Naive thymus-derived CD4-positive, alpha-beta T cell (primary cell): ENCODE measurements around the gene PSKH1. TPM values are rescaled to one million over a fixed set of nuclear protein-coding genes. Genes with fewer than 3 reads are reported as not detected.

Source experiments
- ATAC-seq: fragments of 150-1000 bp; cut with Tn5 transposase; 2 replicates; pipeline ENCODE4 v1.10.0; 2021; ENCODE audit warnings: mild to moderate bottlenecking, moderate library complexity
- CTCF ChIA-PET: fragments of 350-600 bp; sonication (Branson Sonifier 250); formaldehyde crosslinking; loops from one replicate; lab custom pipeline; 2021; ENCODE audit warnings: antibody characterized with exemption; lab: Charles Lee
- POLR2A ChIA-PET: fragments of 350-600 bp; sonication (Branson Sonifier 250); formaldehyde crosslinking; loops from one replicate; lab custom pipeline; 2021; ENCODE audit warnings: antibody characterized with exemption, inconsistent platforms; lab: Charles Lee
- DNase-seq, 9 donors: peaks; one replicate each; pipeline versions ENCODE4 v3.0.0 to v3.0.0-alpha.2; 2020 to 2022; ENCODE audit warnings: mixed read lengths in 1 of 9
- H3K27ac ChIP-seq: one replicate; pipeline ENCODE4 v1.7.0; 2013; ENCODE audit warnings: mild to moderate bottlenecking, low read depth, low read length, moderate library complexity
- H3K27me3 ChIP-seq, 2 donors: one replicate each; pipeline ENCODE4 v1.7.0; 2013; ENCODE audit warnings: low read length in 2 of 2, mild to moderate bottlenecking in 2 of 2, moderate library complexity in 2 of 2; ENCODE audit not compliant: control insufficient read depth in 2 of 2, insufficient read depth in 2 of 2
- H3K36me3 ChIP-seq, 3 experiments: 1 replicate in 2 of 3; 2 replicates in 1 of 3; pipeline ENCODE4 v1.7.0; 2013; ENCODE audit warnings: low read length in 3 of 3, mild to moderate bottlenecking in 3 of 3, moderate library complexity in 1 of 3; ENCODE audit not compliant: insufficient read depth in 3 of 3, control insufficient read depth in 2 of 3
- H3K4me1 ChIP-seq, 2 donors: one replicate each; pipeline ENCODE4 v1.7.0; 2013; ENCODE audit warnings: low read length in 2 of 2, mild to moderate bottlenecking in 2 of 2, moderate library complexity in 1 of 2; ENCODE audit not compliant: control insufficient read depth in 2 of 2, insufficient read depth in 2 of 2
- H3K4me3 ChIP-seq: 2 replicates; pipeline ENCODE4 v1.7.0; 2013; ENCODE audit warnings: mild to moderate bottlenecking, low read length
- H3K9me3 ChIP-seq, 3 experiments: 1 replicate in 2 of 3; 2 replicates in 1 of 3; pipeline ENCODE4 v1.7.0; 2013; ENCODE audit warnings: low read length in 3 of 3; ENCODE audit not compliant: control insufficient read depth in 2 of 3
- H3K27ac Mint-ChIP-seq, 9 donors: one replicate each; pipeline ENCODE4 v1.8.0; 2020 to 2022; ENCODE audit warnings: mixed read lengths in 9 of 9, mild to moderate bottlenecking in 8 of 9, moderate library complexity in 5 of 9, inconsistent platforms in 2 of 9
- H3K27me3 Mint-ChIP-seq, 5 donors: one replicate each; pipeline ENCODE4 v1.8.0; 2021 to 2022; ENCODE audit warnings: mixed read lengths in 5 of 5, mild to moderate bottlenecking in 1 of 5
- H3K36me3 Mint-ChIP-seq, 5 donors: one replicate each; pipeline ENCODE4 v1.8.0; 2020 to 2022; ENCODE audit warnings: mixed read lengths in 5 of 5, mild to moderate bottlenecking in 3 of 5, inconsistent platforms in 1 of 5
- H3K4me1 Mint-ChIP-seq, 7 donors: one replicate each; pipeline ENCODE4 v1.8.0; 2020 to 2022; ENCODE audit warnings: mixed read lengths in 7 of 7, mild to moderate bottlenecking in 3 of 7, inconsistent platforms in 1 of 7
- H3K4me3 Mint-ChIP-seq, 10 donors: one replicate each; pipeline ENCODE4 v1.8.0; 2020 to 2022; ENCODE audit warnings: mild to moderate bottlenecking in 10 of 10, mixed read lengths in 10 of 10, moderate library complexity in 6 of 10, inconsistent platforms in 2 of 10
- H3K9me3 Mint-ChIP-seq, 11 donors: one replicate each; pipeline ENCODE4 v1.8.0; 2020 to 2022; ENCODE audit warnings: mixed read lengths in 11 of 11, mild to moderate bottlenecking in 4 of 11, inconsistent platforms in 1 of 11, moderate library complexity in 1 of 11
- intact Hi-C, 2 donors: fragments of 100-400 bp; cut with micrococcal nuclease; formaldehyde crosslinking; loops; one replicate each; pipeline ENCODE4 v1.15.1; 2023
- polyA plus RNA-seq, 2 donors: library from polyadenylated mRNA; unstranded; fragments of 300-500 nt; fragmentation: Illumina TruSeq; gene quantifications; one replicate each; pipeline ENCODE4 v1.2.3, GENCODE V29; 2021
- total RNA-seq, 6 experiments: library from RNA in 5 of 6; stranded (reverse) in 5 of 6; gene quantifications; 1 replicate in 5 of 6; 2 replicates in 1 of 6; pipeline ENCODE4 v1.2.3 and lab custom pipeline; 2021 to 2026

The PSKH1 gene
- total and polyA plus RNA-seq, 7 experiments from 2014 or later, result 18.0 to 34.0 (median 23.3) TPM

GRCh38 chr16:67877064-67877463, 16.0 kb upstream of the PSKH1 start:
- H3K9me3 ChIP-seq, result no peaks in the 10 kb centered on the region
- no peak for ATAC-seq
- Mint-ChIP-seq H3K27me3 (no peaks in the 10 kb centered on the region), H3K27ac (no peak overlapping the region), H3K4me1 (peaks cover 25 to 39% (median 35%) of the 10 kb centered on the region in 7 donors), H3K4me3 (no peak overlapping the region), H3K9me3 (no peaks in the 10 kb centered on the region), H3K36me3 (peaks cover 0 to 52% (median 0%) of the 10 kb centered on the region in 5 donors)
- POLR2A ChIA-PET, result interaction anchor here (0.6 to 1.4 kb wide), 3 partner anchors 14 to 208 kb away, joined by 3 read pairs; partner anchors contain the start of gene NFATC3
- peaks cover 19 to 29% of the 10 kb centered on the region in 2 donors for H3K4me1 ChIP-seq
- H3K4me3 ChIP-seq, result no peak overlapping the region
- intact Hi-C loops, result no loop called here
- no peak for DNase-seq
- CTCF ChIA-PET, result no interaction called here
- peaks cover 22 to 73% (median 43%) of the 10 kb centered on the region in 3 experiments for H3K36me3 ChIP-seq
- H3K27me3 ChIP-seq, result no peaks in the 10 kb centered on the region
- no peak overlapping the region for H3K27ac ChIP-seq

DNA sequence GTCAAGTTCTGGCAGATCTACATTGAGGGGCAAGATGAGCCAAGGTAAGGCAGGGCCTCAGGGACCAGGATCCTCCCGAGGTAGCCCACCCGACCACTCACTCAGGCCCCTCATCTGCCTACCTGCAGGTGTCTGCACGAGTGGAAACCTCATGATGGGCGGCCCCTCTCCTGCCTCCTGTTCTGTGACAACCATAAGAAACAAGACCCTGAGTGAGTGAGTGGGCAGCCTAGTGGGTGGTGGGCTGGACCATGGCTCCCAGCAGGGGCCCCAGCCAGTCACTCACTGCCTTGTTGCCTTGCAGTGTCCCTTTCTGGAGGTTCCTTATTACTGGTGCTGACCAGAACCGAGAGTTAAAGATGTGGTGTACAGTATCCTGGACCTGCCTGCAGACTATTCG, 14.8 kb upstream of the PSKH1 start:
- H3K9me3 Mint-ChIP-seq, result no peaks in the 10 kb centered on the region
- ChIA-PET POLR2A (interaction anchor here (1.4 kb wide), 2 partner anchors 10 to 207 kb away, joined by 3 to 4 read pairs; partner anchors contain the start of gene NFATC3), CTCF (interaction anchor here (1.3 kb wide), 1 partner anchor 163 kb away, joined by 4 read pairs; no protein-coding TSS in a partner anchor)
- Histone ChIP-seq H3K9me3 (no peaks in the 10 kb centered on the region), H3K4me3 (no peak overlapping the region), H3K4me1 (peaks cover 15 to 23% of the 10 kb centered on the region in 2 donors), H3K36me3 (peaks cover 22 to 82% (median 47%) of the 10 kb centered on the region in 3 experiments), H3K27ac (no peak overlapping the region), H3K27me3 (no peaks in the 10 kb centered on the region)
- intact Hi-C loops, result no loop called here
- DNase-seq, result no peak
- no peak for ATAC-seq
- H3K4me3 Mint-ChIP-seq, result no peak overlapping the region
- H3K36me3 Mint-ChIP-seq, result peaks cover 0 to 55% (median 3%) of the 10 kb centered on the region in 5 donors
- peaks cover 26 to 32% (median 29%) of the 10 kb centered on the region in 7 donors for H3K4me1 Mint-ChIP-seq
- no peak overlapping the region for H3K27ac Mint-ChIP-seq
- H3K27me3 Mint-ChIP-seq, result no peaks in the 10 kb centered on the region

DNA sequence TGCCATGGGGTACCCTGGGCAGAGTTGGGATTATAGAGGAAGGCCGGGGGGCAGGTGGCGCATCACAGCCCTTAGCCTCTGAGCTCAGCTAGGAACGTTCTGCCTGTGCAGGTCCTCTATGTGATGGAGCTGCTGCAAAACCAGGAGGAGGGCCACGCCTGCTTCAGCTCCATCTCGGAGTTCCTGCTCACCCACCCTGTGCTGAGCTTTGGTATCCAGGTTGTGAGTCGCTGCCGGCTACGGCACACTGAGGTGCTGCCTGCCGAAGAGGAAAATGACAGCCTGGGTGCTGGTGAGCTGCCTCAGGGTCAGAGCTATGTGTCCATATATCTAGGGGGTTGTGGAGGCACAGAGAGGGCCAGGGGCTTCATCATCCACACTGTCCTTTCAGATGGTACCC, 14.2 kb upstream of the PSKH1 start:
- CTCF ChIA-PET, result interaction anchor here (1.3 kb wide), 1 partner anchor 162 kb away, joined by 4 read pairs; no protein-coding TSS in a partner anchor
- Histone ChIP-seq H3K4me1 (peaks cover 11 to 22% of the 10 kb centered on the region in 2 donors), H3K4me3 (no peak overlapping the region), H3K9me3 (no peaks in the 10 kb centered on the region), H3K27me3 (no peaks in the 10 kb centered on the region), H3K27ac (no peak overlapping the region), H3K36me3 (peaks cover 22 to 85% (median 48%) of the 10 kb centered on the region in 3 experiments)
- intact Hi-C loops, result no loop called here
- ATAC-seq (no peak), DNase-seq (no peak)
- H3K27ac Mint-ChIP-seq, result peak overlapping the region in 1 of 9 donors; percentile 29
- H3K36me3 Mint-ChIP-seq, result peaks cover 0 to 58% (median 8%) of the 10 kb centered on the region in 5 donors
- POLR2A ChIA-PET, result interaction anchor here (1.4 kb wide), 2 partner anchors 9 to 206 kb away, joined by 3 to 4 read pairs; partner anchors contain the start of gene NFATC3
- no peaks in the 10 kb centered on the region for H3K9me3 Mint-ChIP-seq
- no peak overlapping the region for H3K4me3 Mint-ChIP-seq
- no peaks in the 10 kb centered on the region for H3K27me3 Mint-ChIP-seq
- H3K4me1 Mint-ChIP-seq, result peaks cover 24 to 29% (median 26%) of the 10 kb centered on the region in 7 donors

DNA sequence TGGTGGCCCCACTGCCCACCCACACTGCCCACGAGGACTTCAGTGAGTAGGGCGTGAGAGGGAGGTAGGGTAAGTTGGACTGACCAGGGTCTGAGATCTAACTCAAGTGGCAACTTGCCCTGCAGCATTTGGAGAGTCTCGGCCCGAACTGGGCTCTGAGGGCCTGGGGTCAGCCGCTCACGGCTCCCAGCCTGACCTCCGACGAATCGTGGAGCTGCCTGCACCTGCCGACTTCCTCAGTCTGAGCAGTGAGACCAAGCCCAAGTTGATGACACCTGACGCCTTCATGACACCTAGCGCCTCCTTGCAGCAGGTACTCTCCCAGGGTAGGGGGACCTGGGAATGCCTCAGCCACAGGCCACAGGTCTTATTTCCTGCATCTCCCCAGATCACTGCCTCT, 13.6 kb upstream of the PSKH1 start:
- Mint-ChIP-seq H3K27ac (no peak overlapping the region), H3K4me1 (peaks cover 18 to 22% (median 21%) of the 10 kb centered on the region in 7 donors), H3K36me3 (peaks cover 0 to 61% (median 8%) of the 10 kb centered on the region in 5 donors), H3K9me3 (peaks cover 0 to 1% (median 0%) of the 10 kb centered on the region in 11 donors), H3K4me3 (no peak overlapping the region), H3K27me3 (no peaks in the 10 kb centered on the region)
- ChIA-PET POLR2A (interaction anchor here (1.4 kb wide), 1 partner anchor 9 kb away, joined by 4 read pairs; no protein-coding TSS in a partner anchor), CTCF (interaction anchor here (1.3 kb wide), 1 partner anchor 161 kb away, joined by 4 read pairs; no protein-coding TSS in a partner anchor)
- peaks cover 5 to 16% of the 10 kb centered on the region in 2 donors for H3K4me1 ChIP-seq
- no peaks in the 10 kb centered on the region for H3K27me3 ChIP-seq
- ATAC-seq, result no peak
- intact Hi-C loops, result no loop called here
- H3K9me3 ChIP-seq, result no peaks in the 10 kb centered on the region
- H3K27ac ChIP-seq, result no peak overlapping the region
- H3K4me3 ChIP-seq, result no peak overlapping the region
- no peak for DNase-seq
- H3K36me3 ChIP-seq, result peaks cover 22 to 92% (median 53%) of the 10 kb centered on the region in 3 experiments

DNA sequence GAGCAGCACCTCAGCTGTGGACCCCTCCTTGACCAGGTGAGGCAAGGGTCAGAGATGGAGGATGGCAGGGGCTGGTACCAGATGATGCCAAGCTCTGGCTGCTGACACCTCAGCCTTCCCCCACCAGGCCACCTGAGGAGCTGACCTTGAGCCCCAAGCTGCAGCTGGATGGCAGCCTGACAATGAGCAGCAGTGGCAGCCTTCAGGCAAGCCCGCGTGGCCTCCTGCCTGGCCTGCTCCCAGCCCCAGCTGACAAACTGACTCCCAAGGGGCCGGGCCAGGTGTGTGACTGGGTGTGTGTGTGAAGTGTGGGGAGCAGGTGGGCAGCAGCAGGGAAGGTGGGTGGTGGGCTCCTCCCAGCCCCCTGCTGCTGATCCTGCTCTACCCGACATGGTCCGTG, 13.1 kb upstream of the PSKH1 start:
- Histone ChIP-seq H3K27me3 (no peaks in the 10 kb centered on the region), H3K9me3 (no peaks in the 10 kb centered on the region), H3K27ac (no peak overlapping the region), H3K36me3 (peaks cover 22 to 96% (median 57%) of the 10 kb centered on the region in 3 experiments), H3K4me1 (peaks cover under 1 to 14% of the 10 kb centered on the region in 2 donors), H3K4me3 (no peak overlapping the region)
- H3K4me3 Mint-ChIP-seq, result no peak overlapping the region
- ChIA-PET POLR2A (no interaction called here), CTCF (interaction anchor here (0.6 to 0.7 kb wide), 2 partner anchors 185 to 799 kb away, joined by 3 to 4 read pairs; no protein-coding TSS in a partner anchor)
- no peaks in the 10 kb centered on the region for H3K27me3 Mint-ChIP-seq
- H3K36me3 Mint-ChIP-seq, result peaks cover 0 to 63% (median 8%) of the 10 kb centered on the region in 5 donors
- ATAC-seq, result no peak
- peak overlapping the region in 1 of 9 donors; percentile 41 for H3K27ac Mint-ChIP-seq
- intact Hi-C loops, result no loop called here
- DNase-seq, result no peak
- H3K4me1 Mint-ChIP-seq, result peaks cover 13 to 18% (median 16%) of the 10 kb centered on the region in 7 donors
- peaks cover 0 to 2% (median 0%) of the 10 kb centered on the region in 11 donors for H3K9me3 Mint-ChIP-seq

- POLR2A ChIA-PET, result interaction anchor here (0.6 kb wide), 1 partner anchor 36 kb away, joined by 3 read pairs; no protein-coding TSS in a partner anchor
- peak overlapping the region in 1 of 9 donors; percentile 41 for H3K27ac Mint-ChIP-seq
Observed at GRCh38 chr16:67880584-67880983, 12.5 kb upstream of the PSKH1 start.

More at GRCh38 chr16:67880584-67880983, 12.5 kb upstream of the PSKH1 start:
- no peaks in the 10 kb centered on the region for H3K27me3 Mint-ChIP-seq
- Histone ChIP-seq H3K36me3 (peaks cover 22 to 98% (median 57%) of the 10 kb centered on the region in 3 experiments), H3K4me1 (peaks cover 0 to 8% of the 10 kb centered on the region in 2 donors), H3K27ac (no peak overlapping the region), H3K27me3 (no peaks in the 10 kb centered on the region), H3K4me3 (no peak overlapping the region), H3K9me3 (no peaks in the 10 kb centered on the region)
- H3K4me3 Mint-ChIP-seq, result no peak overlapping the region
- DNase-seq (no peak), ATAC-seq (no peak)
- H3K9me3 Mint-ChIP-seq, result peaks cover 0 to 2% (median 0%) of the 10 kb centered on the region in 11 donors
- peaks cover 0 to 63% (median 8%) of the 10 kb centered on the region in 5 donors for H3K36me3 Mint-ChIP-seq
- intact Hi-C loops, result no loop called here
- peaks cover 7 to 11% (median 10%) of the 10 kb centered on the region in 7 donors for H3K4me1 Mint-ChIP-seq
- CTCF ChIA-PET, result interaction anchor here (0.6 to 0.7 kb wide), 2 partner anchors 185 to 798 kb away, joined by 3 to 4 read pairs; no protein-coding TSS in a partner anchor
